Measurements from ENCODE around the gene ELFN2.

Gene ELFN2

GRCh38 chr22:37425800-37426705, 1.2 kb downstream of the ELFN2 start:
- H3K9me3 ChIP-seq (ENCODE audit: control insufficient read depth, low read length), result no peaks in the 10 kb centered on the region
- H3K4me1 ChIP-seq (ENCODE audit: control insufficient read depth, insufficient read depth, low read length), result no peaks in the 10 kb centered on the region
- H3K27me3 ChIP-seq (replicated peaks; ENCODE audit: control insufficient read depth, insufficient read depth, low read length), result peaks cover 65% of the 10 kb centered on the region
- H3K36me3 ChIP-seq (ENCODE audit: control insufficient read depth, insufficient read depth, low read length, severe bottlenecking), result no peaks in the 10 kb centered on the region
- no peak overlapping the region for H3K4me3 ChIP-seq (ENCODE audit: low read length)
- no peak overlapping the region for H3K9ac ChIP-seq (ENCODE audit: low read length)
- no peak for DNase-seq (ENCODE audit: low read depth)

- Histone ChIP-seq H3K4me3 (ENCODE audit: low read length) (no peak overlapping the region), H3K9me3 (ENCODE audit: control insufficient read depth, low read length) (no peaks in the 10 kb centered on the region), H3K27me3 (replicated peaks; ENCODE audit: control insufficient read depth, insufficient read depth, low read length) (peaks cover 67% of the 10 kb centered on the region), H3K36me3 (ENCODE audit: control insufficient read depth, insufficient read depth, low read length, severe bottlenecking) (no peaks in the 10 kb centered on the region), H3K4me1 (ENCODE audit: control insufficient read depth, insufficient read depth, low read length) (no peaks in the 10 kb centered on the region), H3K9ac (ENCODE audit: low read length) (no peak overlapping the region)
- DNase-seq (ENCODE audit: low read depth), result no peak
Observed at GRCh38 chr22:37425369-37425768, 1.9 kb downstream of the ELFN2 start.

DNA sequence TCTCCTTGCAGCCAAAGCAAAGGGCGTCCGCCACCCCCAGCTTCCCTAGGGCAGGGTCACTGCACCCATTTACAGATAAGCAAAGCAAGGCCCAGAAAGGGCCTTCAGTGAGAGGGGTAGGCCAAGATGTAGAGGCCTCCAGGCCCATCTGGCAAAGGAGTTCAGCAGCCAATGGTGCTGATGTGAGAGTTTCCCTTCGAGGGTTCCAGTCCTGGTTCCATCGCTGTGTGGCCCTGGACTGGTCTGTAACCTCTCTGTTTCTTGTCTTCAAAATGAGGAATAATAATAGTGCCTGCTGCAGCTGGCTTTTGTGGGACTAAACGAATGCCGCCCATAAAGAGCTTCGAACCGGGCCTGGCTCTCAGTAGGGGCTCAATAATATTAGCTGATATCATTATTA, 4.0 kb downstream of the ELFN2 start:
- H3K9me3 ChIP-seq (ENCODE audit: control insufficient read depth, low read length), result no peaks in the 10 kb centered on the region
- H3K27me3 ChIP-seq (replicated peaks; ENCODE audit: control insufficient read depth, insufficient read depth, low read length), result peaks cover 58% of the 10 kb centered on the region
- no peak overlapping the region for H3K9ac ChIP-seq (ENCODE audit: low read length)
- H3K4me1 ChIP-seq (ENCODE audit: control insufficient read depth, insufficient read depth, low read length), result no peaks in the 10 kb centered on the region
- H3K36me3 ChIP-seq (ENCODE audit: control insufficient read depth, insufficient read depth, low read length, severe bottlenecking), result no peaks in the 10 kb centered on the region
- no peak overlapping the region for H3K4me3 ChIP-seq (ENCODE audit: low read length)
- DNase-seq (ENCODE audit: low read depth), result no peak

DNA sequence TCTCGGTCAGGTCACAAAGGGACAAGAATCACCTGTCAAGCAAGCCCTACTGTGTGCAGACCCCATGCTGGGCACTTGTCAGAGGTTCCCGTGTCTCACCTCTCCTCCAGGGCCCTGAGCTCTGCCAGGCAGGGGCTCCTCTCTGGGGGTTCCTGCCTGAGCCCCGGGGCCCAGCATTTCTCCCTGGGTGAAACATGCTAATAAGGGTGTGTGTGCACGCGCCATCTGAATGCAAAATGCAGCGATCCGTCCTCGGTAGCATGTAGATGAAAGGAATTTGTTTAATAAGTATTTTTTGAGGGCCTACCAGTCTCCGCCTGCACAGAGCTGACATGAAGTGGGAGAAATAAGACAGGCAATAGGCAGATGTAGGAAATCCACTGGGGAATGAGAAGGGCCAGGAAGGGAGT, 5.8 kb downstream of the ELFN2 start:
- Histone ChIP-seq H3K27me3 (replicated peaks; ENCODE audit: control insufficient read depth, insufficient read depth, low read length) (peaks cover 58% of the 10 kb centered on the region), H3K4me1 (ENCODE audit: control insufficient read depth, insufficient read depth, low read length) (no peaks in the 10 kb centered on the region), H3K9me3 (ENCODE audit: control insufficient read depth, low read length) (no peaks in the 10 kb centered on the region), H3K9ac (ENCODE audit: low read length) (no peak overlapping the region), H3K36me3 (ENCODE audit: control insufficient read depth, insufficient read depth, low read length, severe bottlenecking) (no peaks in the 10 kb centered on the region), H3K4me3 (ENCODE audit: low read length) (no peak overlapping the region)
- DNase-seq (ENCODE audit: low read depth), result no peak

- Histone ChIP-seq H3K9me3 (ENCODE audit: control insufficient read depth, low read length) (no peaks in the 10 kb centered on the region), H3K27me3 (replicated peaks; ENCODE audit: control insufficient read depth, insufficient read depth, low read length) (peaks cover 60% of the 10 kb centered on the region), H3K4me3 (ENCODE audit: low read length) (no peak overlapping the region), H3K36me3 (ENCODE audit: control insufficient read depth, insufficient read depth, low read length, severe bottlenecking) (no peaks in the 10 kb centered on the region), H3K4me1 (ENCODE audit: control insufficient read depth, insufficient read depth, low read length) (no peaks in the 10 kb centered on the region), H3K9ac (ENCODE audit: low read length) (no peak overlapping the region)
- DNase-seq (ENCODE audit: low read depth), result no peak
Observed at GRCh38 chr22:37420686-37421467, 6.4 kb downstream of the ELFN2 start.

DNA sequence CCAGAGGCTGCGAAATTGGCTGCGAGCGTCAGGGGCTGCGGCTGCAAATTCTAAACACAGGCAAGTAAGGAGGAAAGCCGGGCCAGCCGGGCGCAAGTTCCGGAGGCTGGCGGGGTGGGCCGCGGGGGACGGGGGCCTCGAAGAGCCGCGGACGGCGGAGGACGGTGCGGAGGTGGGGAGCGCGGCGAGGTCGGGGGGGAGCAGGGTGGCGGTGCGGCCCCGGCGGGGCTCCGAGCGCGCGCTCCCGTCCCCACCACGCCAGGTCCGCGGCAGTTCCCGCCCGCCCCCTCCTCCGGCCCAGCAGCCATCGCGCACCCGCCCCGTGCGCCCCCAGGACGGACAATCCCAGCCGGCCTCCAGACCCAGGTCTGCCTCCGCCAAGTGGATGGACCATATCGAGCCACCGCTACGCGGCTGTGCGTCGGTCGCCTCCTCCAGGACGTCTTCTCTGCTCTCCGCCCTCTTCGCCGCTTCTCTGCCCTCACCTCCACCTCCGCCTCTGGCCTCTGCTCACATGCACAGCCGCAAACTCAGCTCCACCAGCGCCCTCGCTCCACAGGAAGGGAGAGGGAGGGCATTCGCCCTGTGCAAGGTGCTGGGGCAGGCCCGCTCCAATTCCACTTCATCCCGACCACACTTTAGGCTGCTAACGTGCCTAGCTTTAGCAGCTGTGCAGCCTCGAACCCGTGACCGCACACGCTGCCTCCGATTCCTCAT, 7.2 kb downstream of the ELFN2 start:
- Histone ChIP-seq H3K27me3 (replicated peaks; ENCODE audit: control insufficient read depth, insufficient read depth, low read length) (peaks cover 58% of the 10 kb centered on the region), H3K4me3 (ENCODE audit: low read length) (peak overlapping the region; percentile 44), H3K36me3 (ENCODE audit: control insufficient read depth, insufficient read depth, low read length, severe bottlenecking) (no peaks in the 10 kb centered on the region), H3K9ac (ENCODE audit: low read length) (no peak overlapping the region), H3K4me1 (ENCODE audit: control insufficient read depth, insufficient read depth, low read length) (no peaks in the 10 kb centered on the region), H3K9me3 (ENCODE audit: control insufficient read depth, low read length) (no peaks in the 10 kb centered on the region)
- DNase-seq (ENCODE audit: low read depth), result peak; percentile 24

GRCh38 chr22:37419370-37419968, 7.8 kb downstream of the ELFN2 start:
- H3K36me3 ChIP-seq (ENCODE audit: control insufficient read depth, insufficient read depth, low read length, severe bottlenecking), result no peaks in the 10 kb centered on the region
- peaks cover 58% of the 10 kb centered on the region for H3K27me3 ChIP-seq (replicated peaks; ENCODE audit: control insufficient read depth, insufficient read depth, low read length)
- H3K4me3 ChIP-seq (ENCODE audit: low read length), result no peak overlapping the region
- H3K9me3 ChIP-seq (ENCODE audit: control insufficient read depth, low read length), result no peaks in the 10 kb centered on the region
- no peak overlapping the region for H3K9ac ChIP-seq (ENCODE audit: low read length)
- no peak for DNase-seq (ENCODE audit: low read depth)
- H3K4me1 ChIP-seq (ENCODE audit: control insufficient read depth, insufficient read depth, low read length), result no peaks in the 10 kb centered on the region

- DNase-seq (ENCODE audit: low read depth), result no peak
- Histone ChIP-seq H3K9me3 (ENCODE audit: control insufficient read depth, low read length) (no peaks in the 10 kb centered on the region), H3K4me1 (ENCODE audit: control insufficient read depth, insufficient read depth, low read length) (no peaks in the 10 kb centered on the region), H3K27me3 (replicated peaks; ENCODE audit: control insufficient read depth, insufficient read depth, low read length) (peaks cover 64% of the 10 kb centered on the region), H3K9ac (ENCODE audit: low read length) (no peak overlapping the region), H3K36me3 (ENCODE audit: control insufficient read depth, insufficient read depth, low read length, severe bottlenecking) (no peaks in the 10 kb centered on the region), H3K4me3 (ENCODE audit: low read length) (no peak overlapping the region)
Observed at GRCh38 chr22:37418627-37419369, 8.5 kb downstream of the ELFN2 start.

- Histone ChIP-seq H3K36me3 (ENCODE audit: control insufficient read depth, insufficient read depth, low read length, severe bottlenecking) (no peaks in the 10 kb centered on the region), H3K4me1 (ENCODE audit: control insufficient read depth, insufficient read depth, low read length) (no peaks in the 10 kb centered on the region), H3K9ac (ENCODE audit: low read length) (no peak overlapping the region), H3K9me3 (ENCODE audit: control insufficient read depth, low read length) (no peaks in the 10 kb centered on the region), H3K4me3 (ENCODE audit: low read length) (no peak overlapping the region), H3K27me3 (replicated peaks; ENCODE audit: control insufficient read depth, insufficient read depth, low read length) (peaks cover 74% of the 10 kb centered on the region)
- DNase-seq (ENCODE audit: low read depth), result no peak
Observed at GRCh38 chr22:37417677-37418348, 9.5 kb downstream of the ELFN2 start.

GRCh38 chr22:37417264-37417663, 10.0 kb downstream of the ELFN2 start:
- Histone ChIP-seq H3K9ac (ENCODE audit: low read length) (no peak overlapping the region), H3K4me1 (ENCODE audit: control insufficient read depth, insufficient read depth, low read length) (no peaks in the 10 kb centered on the region), H3K36me3 (ENCODE audit: control insufficient read depth, insufficient read depth, low read length, severe bottlenecking) (no peaks in the 10 kb centered on the region), H3K9me3 (ENCODE audit: control insufficient read depth, low read length) (no peaks in the 10 kb centered on the region), H3K4me3 (ENCODE audit: low read length) (no peak overlapping the region), H3K27me3 (replicated peaks; ENCODE audit: control insufficient read depth, insufficient read depth, low read length) (peaks cover 79% of the 10 kb centered on the region)
- no peak for DNase-seq (ENCODE audit: low read depth)
